ENCODE data around the gene INTS3.
"Not testable (repeated sequence)": the region's sequence is repeated elsewhere in the genome, so short reads cannot be mapped to it uniquely, and the experiment has no call there.

Gene INTS3

DNA sequence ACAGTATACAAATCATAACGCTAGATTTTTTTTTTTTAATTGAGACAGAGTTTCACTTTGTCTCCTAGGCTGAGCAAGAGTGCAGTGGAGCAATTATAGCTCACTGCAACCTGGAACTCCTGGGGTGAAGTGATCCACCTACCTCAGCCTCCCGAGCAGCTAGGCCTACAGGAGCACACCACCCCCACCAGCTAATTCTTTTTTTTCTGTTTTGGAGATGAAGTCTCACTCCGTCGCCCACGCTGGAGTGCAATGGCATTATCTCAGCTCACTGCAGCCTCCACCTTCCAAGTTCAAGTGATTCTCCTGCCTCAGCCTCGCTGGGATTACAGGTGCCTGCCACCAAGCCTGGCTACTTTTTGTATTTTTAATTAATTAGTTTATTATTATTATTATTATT, 28.1 kb upstream of the INTS3 start:
- DNase-seq: no peak

DNA sequence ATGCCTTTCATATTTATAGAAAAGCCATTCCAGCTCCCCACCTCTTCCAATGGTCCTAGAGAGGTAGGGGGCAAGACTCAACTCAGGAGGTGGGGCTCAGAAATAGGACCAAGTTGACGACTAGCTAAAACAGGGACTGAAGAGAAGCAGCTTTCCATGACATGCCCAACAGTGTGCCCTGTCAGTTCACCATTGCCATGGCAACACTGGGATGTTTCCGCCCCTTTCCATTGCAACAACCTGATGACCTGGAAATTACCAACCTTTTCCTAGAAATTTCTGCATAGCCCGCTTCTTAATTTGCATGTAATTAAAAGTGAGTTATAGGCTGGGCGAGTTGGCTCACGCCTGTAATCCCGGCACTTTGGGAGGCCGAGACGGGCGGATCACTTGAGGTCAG, 22.4 kb upstream of the INTS3 start:
- DNase-seq: no peak

- no peak for DNase-seq
Measured at GRCh38 chr1:153711026-153711425, 16.8 kb upstream of the INTS3 start.

- DNase-seq: not testable (repeated sequence)
Measured at GRCh38 chr1:153716211-153716610, 11.6 kb upstream of the INTS3 start.

GRCh38 chr1:153717330-153717729, 10.5 kb upstream of the INTS3 start:
- DNase-seq: no peak

- no peak for DNase-seq
Measured at GRCh38 chr1:153723687-153724086, 4.2 kb upstream of the INTS3 start.

DNA sequence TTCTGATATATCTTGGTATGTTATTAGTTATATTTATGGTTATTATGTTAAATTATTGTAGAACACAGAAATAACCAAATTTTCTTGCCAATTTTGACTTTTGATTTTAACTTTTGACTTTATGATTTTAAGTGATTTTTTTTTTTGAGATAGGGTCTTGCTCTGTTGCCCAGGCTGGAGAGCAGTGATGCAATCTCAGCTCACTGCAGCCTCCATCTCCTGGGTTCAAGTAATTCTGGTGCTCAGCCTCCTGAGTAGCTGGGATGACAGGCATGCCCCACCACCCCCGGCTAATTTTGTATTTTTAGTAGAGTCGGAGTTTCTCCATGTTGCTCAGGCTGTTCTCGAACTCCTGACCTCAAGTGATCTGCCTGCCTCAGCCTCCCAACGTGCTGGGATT, 3.2 kb upstream of the INTS3 start:
- not testable (repeated sequence) for DNase-seq

DNA sequence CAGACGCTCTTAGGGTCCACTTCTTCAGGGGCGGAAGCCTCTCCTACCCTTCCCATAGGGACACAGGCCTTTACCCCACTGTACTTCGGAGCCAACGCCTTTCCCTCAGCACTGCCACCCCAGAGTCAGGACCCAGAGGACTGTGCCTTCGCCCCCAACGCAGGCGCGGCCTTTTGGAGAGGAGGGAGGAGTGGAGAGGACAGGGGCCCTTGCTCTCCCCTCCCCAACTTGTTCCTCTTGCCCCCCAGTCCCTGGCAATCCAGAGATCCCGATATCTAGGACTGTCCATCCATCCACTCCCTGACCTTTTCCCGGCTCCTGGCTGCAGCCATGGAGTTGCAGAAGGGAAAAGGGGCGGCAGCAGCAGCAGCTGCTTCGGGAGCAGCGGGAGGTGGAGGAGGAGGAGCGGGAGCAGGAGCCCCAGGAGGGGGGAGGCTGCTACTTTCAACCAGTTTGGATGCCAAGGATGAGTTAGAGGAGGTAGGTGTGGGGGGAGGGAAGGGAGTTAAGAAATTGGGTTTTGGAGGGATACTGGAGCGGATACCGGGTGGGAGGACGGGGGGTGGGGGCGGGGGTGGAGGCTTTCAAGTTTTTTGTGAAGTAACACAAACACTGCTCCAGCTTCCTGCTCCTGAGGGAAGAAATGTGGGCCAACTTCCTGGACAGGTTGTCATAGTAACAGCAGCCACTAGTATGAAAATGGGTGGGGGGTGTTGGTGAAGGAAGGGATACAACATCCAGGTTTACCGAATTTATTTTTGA, 636 bp downstream of the INTS3 start:
- DNase-seq: peak; percentile 41

- DNase-seq: no peak
Measured at GRCh38 chr1:153730468-153730988, 2.7 kb downstream of the INTS3 start.

GRCh38 chr1:153733970-153734369, 6.1 kb downstream of the INTS3 start:
- peak; percentile 41 for DNase-seq

- DNase-seq: no peak
Measured at GRCh38 chr1:153734396-153735089, 6.7 kb downstream of the INTS3 start.

- no peak for DNase-seq
Measured at GRCh38 chr1:153735090-153735420, 7.2 kb downstream of the INTS3 start.

GRCh38 chr1:153741986-153742385, 14.1 kb downstream of the INTS3 start:
- no peak for DNase-seq

DNA sequence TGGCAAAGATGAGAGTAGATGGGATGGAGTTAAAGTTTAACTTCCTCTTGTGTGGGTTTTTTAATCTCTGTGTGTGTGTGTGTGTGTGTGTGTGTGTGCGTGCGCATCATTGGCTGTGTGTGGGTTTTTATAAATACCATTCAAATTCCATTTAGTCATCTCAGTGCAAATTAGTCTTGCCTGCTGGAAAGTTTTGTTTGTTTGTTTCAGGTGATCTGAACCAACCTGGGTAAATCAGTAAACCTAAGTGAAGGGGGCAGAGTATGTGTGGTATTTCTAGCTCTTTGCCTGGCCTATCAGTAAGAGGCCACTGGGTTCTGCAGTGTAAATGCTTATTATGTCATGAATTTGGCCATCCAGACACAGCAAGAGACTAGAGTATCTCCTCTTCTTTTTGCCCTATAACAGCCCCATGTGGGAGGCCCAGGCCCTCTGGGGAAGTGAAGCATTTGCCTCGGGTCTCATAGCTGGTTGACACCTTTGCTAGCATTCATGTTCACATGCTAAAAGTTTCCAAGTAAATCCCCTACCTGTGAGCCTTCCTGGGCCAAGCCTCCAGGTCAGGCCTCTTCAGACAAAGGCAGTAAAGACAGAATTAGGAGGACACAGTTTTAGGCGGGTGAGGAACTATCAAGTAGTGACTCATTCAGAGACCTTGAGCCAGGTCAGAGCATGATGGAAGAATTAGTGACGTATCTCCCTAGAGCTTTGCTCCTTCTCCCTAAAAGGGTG, 14.7 kb downstream of the INTS3 start:
- DNase-seq: no peak

GRCh38 chr1:153745417-153745816, 17.6 kb downstream of the INTS3 start:
- no peak for DNase-seq

- no peak for DNase-seq
Measured at GRCh38 chr1:153746174-153746573, 18.3 kb downstream of the INTS3 start.

DNA sequence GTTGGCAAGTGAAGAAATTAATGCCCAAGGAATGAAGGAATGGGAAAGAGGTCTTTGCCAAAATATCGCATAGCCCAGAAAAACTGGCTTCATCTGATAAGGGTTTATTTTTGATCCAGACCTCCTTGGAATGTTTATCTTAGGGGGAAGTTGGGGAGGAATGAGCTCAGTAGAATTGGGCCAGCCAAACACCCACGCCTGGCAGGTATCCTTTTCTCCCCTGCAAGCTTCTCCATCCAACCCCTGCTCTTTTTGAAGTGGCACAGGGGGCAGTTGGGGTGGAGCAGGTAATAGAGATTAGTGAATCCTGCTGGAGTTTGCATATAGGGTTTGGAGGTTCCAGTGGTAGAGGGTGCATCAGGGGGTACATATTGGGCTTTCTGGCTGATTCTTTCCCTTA, 21.1 kb downstream of the INTS3 start:
- DNase-seq: no peak

DNA sequence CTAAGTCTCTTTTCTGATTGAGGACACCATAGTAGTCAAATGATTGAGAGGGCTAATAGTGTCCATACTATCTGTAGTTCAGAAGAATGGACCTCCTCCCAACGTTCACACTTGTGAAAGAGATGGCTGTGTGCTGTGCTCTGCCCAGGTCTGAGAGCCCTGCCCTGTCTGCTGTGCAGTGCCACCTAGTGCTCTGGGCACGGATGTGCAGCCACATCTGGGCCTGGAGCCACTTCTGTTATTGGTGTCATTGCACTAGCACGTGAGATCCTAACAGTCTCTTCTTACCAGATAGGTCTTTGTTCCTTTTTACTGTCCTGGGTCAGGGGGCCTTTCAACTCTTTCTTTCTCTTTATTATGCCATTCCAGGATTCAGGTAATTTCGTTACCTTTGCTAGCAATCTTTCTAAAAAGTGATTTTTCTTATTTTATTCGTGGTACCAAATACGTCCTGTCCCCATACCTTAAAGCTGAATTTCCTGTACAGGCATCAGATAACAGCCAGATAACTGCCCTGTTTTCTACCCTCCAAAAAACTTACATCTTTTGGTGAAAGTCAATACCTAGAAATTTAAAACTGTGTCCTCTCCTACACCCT, 21.7 kb downstream of the INTS3 start:
- DNase-seq: peak; percentile 53

DNA sequence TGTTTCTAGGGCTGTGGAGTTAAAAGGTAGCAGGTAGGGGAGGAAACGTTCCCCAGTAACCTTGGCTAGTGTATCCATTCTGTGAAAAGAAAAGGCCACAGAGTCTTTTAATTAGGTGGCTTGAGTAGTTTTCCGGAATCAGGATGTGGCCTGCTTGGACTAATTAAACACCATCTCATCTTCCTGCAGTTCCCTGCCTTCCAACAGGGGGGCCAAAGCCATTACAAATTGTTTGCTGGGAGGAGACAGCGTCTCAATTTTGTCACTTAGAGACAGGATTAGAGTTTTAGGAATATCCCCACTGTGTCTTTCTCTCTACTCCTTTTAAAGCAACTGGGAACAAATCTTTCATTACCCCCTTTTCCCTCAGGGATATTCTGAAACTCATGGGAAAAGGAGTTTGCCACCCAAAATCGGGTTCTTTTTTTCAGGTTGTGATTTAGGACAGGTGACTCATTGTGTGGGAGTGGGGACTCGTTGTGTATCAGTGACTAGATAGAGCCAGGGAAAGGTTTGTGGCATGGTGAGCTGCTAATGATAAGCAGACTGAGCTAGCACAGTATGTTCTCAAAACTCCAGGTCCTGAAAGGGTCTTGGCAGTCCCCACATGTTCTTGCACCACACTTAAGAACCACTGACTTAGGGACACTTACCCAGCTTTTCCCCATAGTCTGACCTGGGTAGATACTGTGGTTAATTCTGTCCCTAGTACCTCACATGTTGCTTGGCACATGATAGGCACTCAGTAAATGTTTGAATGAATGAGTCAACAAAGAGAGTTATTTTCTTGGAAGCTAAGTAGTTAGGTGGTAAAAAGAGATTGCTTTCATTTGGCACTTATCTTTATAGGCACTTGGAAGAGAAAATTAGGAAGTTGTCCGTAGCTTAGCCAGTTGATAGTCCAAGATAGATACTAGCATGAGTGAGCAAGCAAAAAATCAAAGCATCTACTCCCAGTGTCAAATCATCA, 22.5 kb downstream of the INTS3 start:
- DNase-seq: no peak

DNA sequence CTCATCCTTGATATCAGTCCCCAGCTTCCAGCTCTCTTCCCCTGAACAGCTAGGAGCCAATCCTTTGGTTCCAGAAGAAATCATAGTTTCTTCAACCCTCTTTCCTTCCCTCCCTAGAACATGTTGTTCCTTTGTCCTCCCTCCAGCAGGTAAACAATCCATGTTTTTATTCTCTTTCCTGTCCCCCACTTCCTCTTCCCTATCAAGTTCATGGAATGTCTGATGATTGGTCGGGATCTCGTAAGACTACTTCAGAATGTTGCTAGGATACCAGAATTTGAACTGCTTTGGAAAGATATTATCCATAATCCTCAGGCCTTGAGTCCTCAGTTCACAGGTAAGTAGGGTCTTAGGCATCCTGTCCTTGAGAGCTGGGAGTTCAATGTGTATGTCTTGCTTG, 24.2 kb downstream of the INTS3 start:
- no peak for DNase-seq

GRCh38 chr1:153752571-153753195, 24.8 kb downstream of the INTS3 start:
- DNase-seq: no peak

- DNase-seq: no peak
Measured at GRCh38 chr1:153754266-153754665, 26.4 kb downstream of the INTS3 start.
